ENCODE data around the gene HCAR3.

DNA sequence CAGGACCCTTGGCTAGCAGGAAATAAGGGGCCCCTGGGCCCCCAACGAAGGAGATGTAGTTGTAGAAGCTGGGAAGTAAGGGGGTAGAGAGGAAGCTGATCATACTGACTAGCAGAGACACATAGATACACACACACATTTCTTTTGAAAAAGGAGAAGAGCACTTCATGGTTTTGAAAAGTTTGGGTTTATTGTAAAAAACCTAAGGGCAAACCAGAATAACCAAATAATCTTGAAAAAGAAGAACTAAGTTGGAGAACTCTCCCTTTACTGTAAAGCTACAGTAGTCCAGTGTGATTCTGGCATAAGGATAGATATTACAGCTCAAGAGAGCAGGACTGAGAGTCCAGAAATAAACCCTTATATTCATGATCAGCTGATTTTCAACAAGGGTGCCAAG is 5.8 kb upstream of the HCAR3 start:
- TF ChIP-seq EZH2phosphoT487 (IDR thresholded peaks at IDR 0.05; ENCODE audit: unreplicated experiment) (no peak), ETS1 (IDR thresholded peaks at IDR 0.05) (no peak)
- TF ChIP-seq, protein P1, sequence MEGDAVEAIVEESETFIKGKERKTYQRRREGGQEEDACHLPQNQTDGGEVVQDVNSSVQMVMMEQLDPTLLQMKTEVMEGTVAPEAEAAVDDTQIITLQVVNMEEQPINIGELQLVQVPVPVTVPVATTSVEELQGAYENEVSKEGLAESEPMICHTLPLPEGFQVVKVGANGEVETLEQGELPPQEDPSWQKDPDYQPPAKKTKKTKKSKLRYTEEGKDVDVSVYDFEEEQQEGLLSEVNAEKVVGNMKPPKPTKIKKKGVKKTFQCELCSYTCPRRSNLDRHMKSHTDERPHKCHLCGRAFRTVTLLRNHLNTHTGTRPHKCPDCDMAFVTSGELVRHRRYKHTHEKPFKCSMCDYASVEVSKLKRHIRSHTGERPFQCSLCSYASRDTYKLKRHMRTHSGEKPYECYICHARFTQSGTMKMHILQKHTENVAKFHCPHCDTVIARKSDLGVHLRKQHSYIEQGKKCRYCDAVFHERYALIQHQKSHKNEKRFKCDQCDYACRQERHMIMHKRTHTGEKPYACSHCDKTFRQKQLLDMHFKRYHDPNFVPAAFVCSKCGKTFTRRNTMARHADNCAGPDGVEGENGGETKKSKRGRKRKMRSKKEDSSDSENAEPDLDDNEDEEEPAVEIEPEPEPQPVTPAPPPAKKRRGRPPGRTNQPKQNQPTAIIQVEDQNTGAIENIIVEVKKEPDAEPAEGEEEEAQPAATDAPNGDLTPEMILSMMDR (conservative IDR thresholded peaks at IDR 0.05; ENCODE audit: low read depth in 2 of 2) = no peak
